ENCODE data around the gene SSBP4.
"Not testable (repeated sequence)": the region's sequence is repeated elsewhere in the genome, so short reads cannot be mapped to it uniquely, and the experiment has no call there.

SSBP4 gene

GRCh38 chr19:18389726-18390064 is 29.5 kb upstream of the SSBP4 start:
- peak overlapping the region; percentile 42 for H3K4me3 Mint-ChIP-seq
- H3K4me1 Mint-ChIP-seq, result peaks cover 9% of the 10 kb centered on the region
- H3K27ac Mint-ChIP-seq, result no peak overlapping the region
- peaks cover 16% of the 10 kb centered on the region for H3K27me3 Mint-ChIP-seq
- no peaks in the 10 kb centered on the region for H3K9me3 Mint-ChIP-seq
- H3K36me3 Mint-ChIP-seq, result no peaks in the 10 kb centered on the region

- Mint-ChIP-seq H3K4me1 (peaks cover 9% of the 10 kb centered on the region), H3K27ac (no peak overlapping the region), H3K27me3 (peaks cover 12% of the 10 kb centered on the region), H3K4me3 (no peak overlapping the region), H3K36me3 (no peaks in the 10 kb centered on the region), H3K9me3 (no peaks in the 10 kb centered on the region)
Measured at GRCh38 chr19:18390065-18390907, 28.9 kb upstream of the SSBP4 start.

- peaks cover 9% of the 10 kb centered on the region for H3K4me1 Mint-ChIP-seq
- peaks cover 10% of the 10 kb centered on the region for H3K27me3 Mint-ChIP-seq
Measured at GRCh38 chr19:18391509-18392075, 27.6 kb upstream of the SSBP4 start.

GRCh38 chr19:18392417-18392816 is 26.8 kb upstream of the SSBP4 start:
- no peaks in the 10 kb centered on the region for H3K36me3 Mint-ChIP-seq

More at GRCh38 chr19:18391509-18392075, 27.6 kb upstream of the SSBP4 start:
- no peak overlapping the region for H3K4me3 Mint-ChIP-seq
- no peaks in the 10 kb centered on the region for H3K36me3 Mint-ChIP-seq
- no peaks in the 10 kb centered on the region for H3K9me3 Mint-ChIP-seq
- no peak overlapping the region for H3K27ac Mint-ChIP-seq

GRCh38 chr19:18392926-18393325 is 26.3 kb upstream of the SSBP4 start:
- H3K27ac Mint-ChIP-seq, result no peak overlapping the region
- H3K27me3 Mint-ChIP-seq, result peaks cover 10% of the 10 kb centered on the region
- peaks cover 8% of the 10 kb centered on the region for H3K4me1 Mint-ChIP-seq
- no peaks in the 10 kb centered on the region for H3K9me3 Mint-ChIP-seq
- no peaks in the 10 kb centered on the region for H3K36me3 Mint-ChIP-seq
- H3K4me3 Mint-ChIP-seq, result no peak overlapping the region

More at GRCh38 chr19:18392417-18392816, 26.8 kb upstream of the SSBP4 start:
- Mint-ChIP-seq H3K9me3 (no peaks in the 10 kb centered on the region), H3K27ac (no peak overlapping the region), H3K27me3 (peaks cover 10% of the 10 kb centered on the region), H3K4me1 (peaks cover 7% of the 10 kb centered on the region), H3K4me3 (no peak overlapping the region)

- Mint-ChIP-seq H3K27me3 (peaks cover 8% of the 10 kb centered on the region), H3K4me1 (peaks cover 4% of the 10 kb centered on the region), H3K4me3 (no peak overlapping the region), H3K27ac (no peak overlapping the region), H3K36me3 (no peaks in the 10 kb centered on the region), H3K9me3 (no peaks in the 10 kb centered on the region)
Measured at GRCh38 chr19:18393836-18394235, 25.4 kb upstream of the SSBP4 start.

GRCh38 chr19:18396471-18397241 is 22.5 kb upstream of the SSBP4 start:
- Mint-ChIP-seq H3K4me3 (no peak overlapping the region), H3K27me3 (peaks cover 3% of the 10 kb centered on the region), H3K4me1 (peaks cover 4% of the 10 kb centered on the region), H3K27ac (no peak overlapping the region), H3K9me3 (no peaks in the 10 kb centered on the region), H3K36me3 (no peaks in the 10 kb centered on the region)

- Mint-ChIP-seq H3K9me3 (no peaks in the 10 kb centered on the region), H3K4me1 (peaks cover 4% of the 10 kb centered on the region), H3K27me3 (peaks cover 2% of the 10 kb centered on the region), H3K27ac (no peak within 1 kb of the TSS), H3K36me3 (no peaks in the 10 kb centered on the region), H3K4me3 (no peak within 1 kb of the TSS)
Measured at GRCh38 chr19:18397242-18398202, 21.7 kb upstream of the SSBP4 start, which contains the start of gene LRRC25. Gene LRRC25 (minus strand): TSS chr19:18397622. CDS start chr19:18396963, 659 bp downstream.

- Mint-ChIP-seq H3K4me3 (no peak overlapping the region), H3K27ac (no peak overlapping the region), H3K36me3 (no peaks in the 10 kb centered on the region), H3K4me1 (peaks cover 4% of the 10 kb centered on the region), H3K9me3 (no peaks in the 10 kb centered on the region), H3K27me3 (peaks cover 2% of the 10 kb centered on the region)
Measured at GRCh38 chr19:18399008-18399407, 20.2 kb upstream of the SSBP4 start.

GRCh38 chr19:18401580-18402112 is 17.6 kb upstream of the SSBP4 start:
- Mint-ChIP-seq H3K4me3 (no peak overlapping the region), H3K27ac (peak overlapping the region; percentile 68), H3K36me3 (no peaks in the 10 kb centered on the region), H3K27me3 (peaks cover 2% of the 10 kb centered on the region), H3K9me3 (no peaks in the 10 kb centered on the region), H3K4me1 (peaks cover 4% of the 10 kb centered on the region)

- not testable (repeated sequence) for H3K36me3 Mint-ChIP-seq, H3K27me3 Mint-ChIP-seq, H3K4me3 Mint-ChIP-seq, H3K4me1 Mint-ChIP-seq, H3K9me3 Mint-ChIP-seq
- peak overlapping the region; percentile 65 for H3K27ac Mint-ChIP-seq
Measured at GRCh38 chr19:18402455-18403248, 16.5 kb upstream of the SSBP4 start.

- not testable (repeated sequence) for H3K4me3 Mint-ChIP-seq, H3K9me3 Mint-ChIP-seq, H3K27me3 Mint-ChIP-seq, H3K36me3 Mint-ChIP-seq, H3K27ac Mint-ChIP-seq, H3K4me1 Mint-ChIP-seq
Measured at GRCh38 chr19:18405754-18406153, 13.4 kb upstream of the SSBP4 start.

GRCh38 chr19:18406749-18407148 is 12.4 kb upstream of the SSBP4 start:
- Mint-ChIP-seq H3K27ac (no peak overlapping the region), H3K36me3 (no peaks in the 10 kb centered on the region), H3K4me3 (no peak overlapping the region)

GRCh38 chr19:18408053-18408476 is 11.1 kb upstream of the SSBP4 start:
- Mint-ChIP-seq H3K4me1 (no peaks in the 10 kb centered on the region), H3K4me3 (no peak overlapping the region), H3K27me3 (peaks cover 3% of the 10 kb centered on the region), H3K36me3 (no peaks in the 10 kb centered on the region), H3K27ac (no peak overlapping the region), H3K9me3 (no peaks in the 10 kb centered on the region)

More at GRCh38 chr19:18406749-18407148, 12.4 kb upstream of the SSBP4 start:
- Mint-ChIP-seq H3K4me1 (no peaks in the 10 kb centered on the region), H3K27me3 (peaks cover 2% of the 10 kb centered on the region), H3K9me3 (no peaks in the 10 kb centered on the region)
